HG03064 (cell line): ENCODE data around the gene CD226.
"Not testable (repeated sequence)": the region's sequence is repeated elsewhere in the genome, so short reads cannot be mapped to it uniquely, and the experiment has no call there.

ENCODE experiments used
- ATAC-seq: cut with Tn5 transposase; IDR thresholded peaks from one replicate; pipeline ENCODE4 v1.9.1; 2021; ENCODE audit warnings: low read depth; ENCODE audit not compliant: unreplicated experiment

The CD226 gene

DNA sequence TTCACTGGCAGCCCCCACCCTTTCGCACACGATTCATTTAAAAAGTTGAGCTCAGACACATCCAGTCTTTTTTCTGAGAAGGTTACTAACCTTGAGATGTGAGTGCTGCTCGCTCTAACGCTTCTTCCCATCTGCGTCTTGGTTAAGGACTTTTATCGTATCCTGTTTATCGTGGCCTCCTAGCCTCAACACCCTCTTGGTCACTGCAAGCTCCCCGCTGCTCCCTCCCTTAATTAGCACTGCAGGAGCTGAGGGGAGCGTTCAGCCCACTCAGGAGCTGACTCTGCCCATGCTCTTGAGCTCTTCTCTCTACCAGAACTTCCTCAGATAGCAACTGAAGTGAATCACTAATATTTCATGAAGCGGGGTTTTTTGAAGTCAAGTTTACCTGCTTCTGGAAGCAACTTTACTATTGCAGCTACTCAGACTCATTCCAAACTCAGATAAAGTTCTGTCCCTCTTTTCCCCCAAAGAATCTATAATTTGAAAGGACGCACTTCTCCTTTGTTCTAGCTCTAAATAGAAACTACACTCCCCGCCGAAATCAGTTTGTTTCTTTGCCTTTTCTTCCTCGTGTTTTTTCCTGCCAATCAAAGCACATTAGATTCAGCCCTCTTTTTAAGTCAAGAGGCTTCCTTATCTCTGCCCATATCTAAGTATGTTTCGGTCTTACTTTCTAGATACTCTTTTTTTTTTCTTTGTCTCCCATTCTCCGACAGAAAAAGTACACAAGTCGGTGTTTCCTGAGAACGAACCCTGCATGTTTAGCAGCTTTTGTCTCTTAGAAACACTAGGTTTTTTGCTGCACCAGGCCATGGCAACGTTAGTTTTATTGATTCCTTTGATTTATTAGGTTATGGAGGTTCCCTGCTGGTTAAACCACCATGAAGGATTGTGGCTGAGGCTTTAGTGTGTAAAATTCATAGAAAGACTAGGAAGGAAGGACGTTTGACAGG is 9.3 kb upstream of the CD226 start:
- no peak for ATAC-seq

GRCh38 chr18:69956057-69956456 is 8.4 kb upstream of the CD226 start:
- no peak for ATAC-seq

DNA sequence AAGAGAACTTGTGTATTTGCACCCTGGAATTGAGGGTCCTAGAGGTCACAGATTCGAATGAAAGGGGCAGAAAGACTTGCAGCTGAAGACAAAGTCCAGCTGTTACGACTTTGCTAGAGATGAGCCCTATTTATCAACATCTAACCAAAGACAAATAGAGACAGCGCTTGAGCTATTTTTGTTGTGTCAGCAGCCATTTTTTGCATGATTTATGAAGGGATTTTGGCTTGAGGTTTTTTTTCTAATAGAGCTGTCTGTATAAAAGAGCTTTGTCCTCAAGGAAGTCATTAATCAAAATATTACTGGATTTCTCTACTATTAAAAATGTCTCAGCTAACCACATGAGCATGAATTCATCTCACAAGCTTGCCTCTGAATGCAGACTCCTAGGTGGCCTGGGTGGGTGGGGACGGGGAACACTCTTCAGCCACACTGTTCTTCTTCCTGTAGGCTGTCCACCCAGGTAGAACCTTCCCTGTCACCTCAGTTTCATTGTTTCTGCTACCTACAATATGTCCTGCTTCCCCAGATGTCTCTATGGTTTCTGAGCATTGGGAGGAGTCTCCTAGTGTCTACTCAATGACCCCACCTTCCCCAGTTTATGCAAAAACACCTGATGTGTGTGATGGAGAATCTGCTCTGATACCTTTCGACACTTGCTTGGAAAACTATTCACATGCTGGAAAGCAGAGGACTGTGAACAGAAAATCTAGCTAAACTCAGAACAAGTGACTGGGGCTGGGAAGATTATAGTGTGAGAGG is 7.2 kb upstream of the CD226 start:
- ATAC-seq = peak; percentile 34

DNA sequence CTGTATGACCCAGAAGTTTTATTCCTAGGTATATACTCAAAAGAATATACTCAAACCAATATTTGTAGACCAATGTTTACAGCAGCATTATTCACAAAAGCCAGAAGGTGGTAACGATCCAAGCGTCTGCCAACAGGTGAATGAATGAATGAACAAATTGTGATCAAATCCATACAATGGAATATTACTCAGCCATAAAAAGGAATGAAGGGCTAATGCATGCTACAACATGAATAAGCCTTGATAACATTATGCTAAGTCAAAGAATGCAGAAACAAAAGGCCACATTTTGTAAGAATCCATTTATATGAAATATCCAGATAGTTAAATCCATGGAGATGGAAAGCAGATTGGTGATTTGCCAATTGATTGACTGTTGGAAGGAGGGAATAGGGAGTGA is 5.5 kb upstream of the CD226 start:
- no peak for ATAC-seq

GRCh38 chr18:69951182-69951581 is 3.5 kb upstream of the CD226 start:
- no peak for ATAC-seq

- no peak for ATAC-seq
Measured at GRCh38 chr18:69949538-69949936, 1.9 kb upstream of the CD226 start.

- ATAC-seq = peak; percentile 93
Measured at GRCh38 chr18:69948919-69949537, 1.4 kb upstream of the CD226 start.

DNA sequence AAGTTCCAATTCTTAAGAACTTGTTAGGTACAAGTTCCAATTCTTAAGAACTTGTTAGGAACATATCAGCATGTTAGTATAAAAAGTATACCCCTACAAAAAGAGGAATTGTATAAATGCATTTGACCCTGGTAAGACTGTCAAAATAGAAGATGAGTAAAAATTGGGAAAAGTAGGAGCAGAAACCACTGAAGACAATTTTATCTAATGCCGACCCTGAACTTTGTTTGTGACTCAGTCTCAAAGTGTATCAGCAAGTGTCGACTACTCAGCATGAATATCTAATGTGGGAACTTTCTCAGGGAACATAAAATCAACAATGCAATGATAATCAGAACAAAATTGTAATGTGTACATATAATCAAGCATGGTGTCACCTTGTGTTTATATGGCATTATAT is 583 bp upstream of the CD226 start:
- no peak for ATAC-seq

DNA sequence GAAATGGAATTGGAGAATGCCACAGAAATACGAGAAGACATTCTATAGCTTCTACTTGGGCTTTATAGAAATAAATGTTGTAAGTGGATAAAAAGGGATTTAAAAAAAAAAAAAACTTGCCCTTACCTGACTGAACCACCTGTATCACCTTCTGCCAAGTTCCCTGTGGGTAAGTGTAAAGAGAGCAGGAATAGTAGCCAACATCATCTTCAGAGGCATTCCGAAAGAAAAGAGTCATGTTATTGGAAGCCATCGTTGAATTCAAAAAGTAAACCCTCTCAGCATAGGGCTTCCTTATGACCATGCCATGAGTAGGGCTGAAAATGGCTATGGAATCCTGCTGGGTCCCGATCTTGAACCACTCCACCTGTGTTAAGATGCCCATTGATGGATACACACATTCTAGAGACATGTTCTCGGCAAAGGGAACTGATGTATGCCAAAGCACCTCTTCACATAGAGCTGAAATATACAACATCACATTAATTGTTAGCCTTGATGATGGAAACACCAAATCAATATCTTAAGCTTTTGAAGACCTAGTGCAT is 991 bp downstream of the CD226 start:
- no peak for ATAC-seq

- no peak for ATAC-seq
Measured at GRCh38 chr18:69945220-69946114, 2.2 kb downstream of the CD226 start.

GRCh38 chr18:69944436-69944835 is 3.2 kb downstream of the CD226 start:
- no peak for ATAC-seq

GRCh38 chr18:69943021-69943420 is 4.7 kb downstream of the CD226 start:
- ATAC-seq = no peak

- ATAC-seq = no peak
Measured at GRCh38 chr18:69941183-69941582, 6.5 kb downstream of the CD226 start.

DNA sequence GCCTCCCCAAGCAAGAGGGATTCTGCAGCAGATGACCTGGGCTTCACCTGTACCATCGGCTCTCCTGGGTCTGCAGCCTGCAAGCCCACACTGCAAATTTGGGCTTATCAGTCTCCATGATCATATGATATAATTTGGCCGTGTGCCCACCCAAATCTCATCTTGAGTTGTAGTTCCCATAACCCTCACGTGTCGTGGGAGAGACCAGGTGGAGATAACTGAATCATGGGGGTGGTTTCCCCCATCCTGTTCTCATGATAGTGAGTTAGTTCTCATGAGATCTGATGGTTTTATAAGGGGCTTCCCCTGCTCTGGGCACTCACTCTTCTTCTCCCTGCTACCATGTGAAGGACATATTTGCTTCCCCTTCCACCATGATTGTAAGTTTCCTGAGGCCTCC is 7.9 kb downstream of the CD226 start:
- not testable (repeated sequence) for ATAC-seq

DNA sequence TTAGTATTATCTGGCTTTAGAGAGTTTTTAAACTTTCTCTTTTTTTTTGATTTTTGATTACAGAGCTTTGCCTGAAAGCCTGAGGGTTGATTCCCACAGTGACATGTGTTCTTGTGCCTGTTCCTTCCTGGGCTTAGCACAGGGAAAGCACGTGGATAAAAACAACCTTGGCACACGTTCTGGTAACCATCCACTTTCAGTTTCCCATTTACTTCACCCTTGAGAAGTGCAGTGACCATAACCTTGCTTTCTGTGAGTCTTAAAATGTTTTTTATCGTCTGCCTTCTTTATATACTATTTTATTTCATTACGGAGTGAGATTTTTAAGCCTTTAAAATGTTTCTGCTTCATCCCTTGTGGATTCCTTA is 11.5 kb downstream of the CD226 start:
- no peak for ATAC-seq

GRCh38 chr18:69935319-69936190 is 12.1 kb downstream of the CD226 start:
- peak; percentile 96 for ATAC-seq

DNA sequence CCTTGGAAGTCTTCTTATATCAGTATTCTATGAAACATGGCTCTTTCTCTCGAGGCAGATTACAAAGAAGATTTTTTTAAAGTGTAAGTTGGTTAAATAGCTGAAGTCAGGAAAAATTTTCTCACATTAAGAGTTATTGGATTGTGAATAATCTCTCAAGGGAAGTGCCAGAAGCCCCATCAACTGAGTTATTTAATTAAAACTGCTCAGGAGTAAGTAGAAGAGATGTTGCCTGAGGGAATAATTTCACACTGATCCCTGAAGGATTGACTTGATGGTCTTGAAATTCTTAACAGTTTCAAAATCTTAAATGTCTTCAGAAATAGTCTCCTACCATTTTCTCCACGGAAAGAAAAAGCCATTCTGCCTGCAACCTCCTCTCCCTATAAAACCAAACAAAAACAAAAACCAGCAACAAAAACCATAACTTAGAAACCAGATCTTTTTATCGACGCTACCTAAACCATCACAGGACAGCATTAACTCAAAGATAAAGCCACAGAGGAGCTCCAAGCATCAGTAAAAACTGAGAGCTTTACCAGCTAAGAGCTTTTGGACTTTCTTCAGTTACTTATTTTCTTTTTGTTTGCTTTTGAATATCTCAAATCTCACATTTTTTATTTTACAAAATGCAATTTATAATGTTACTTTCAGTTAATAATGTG is 12.9 kb downstream of the CD226 start:
- ATAC-seq = no peak

GRCh38 chr18:69929041-69929774 is 18.5 kb downstream of the CD226 start:
- ATAC-seq = no peak
